NCI-H128 (cell line): ENCODE measurements around the gene ZNF43.
A peak's percentile ranks its signal among the peaks of the same experiment; 100 is the strongest.
"Not testable (repeated sequence)": the region's sequence is repeated elsewhere in the genome, so short reads cannot be mapped to it uniquely, and the experiment has no call there.

ENCODE experiments used
- DNase-seq: peaks from one replicate; lab custom pipeline; 2025; ENCODE audit not compliant: unreplicated experiment; lab: John Stamatoyannopoulos, UW

ZNF43 gene

DNA sequence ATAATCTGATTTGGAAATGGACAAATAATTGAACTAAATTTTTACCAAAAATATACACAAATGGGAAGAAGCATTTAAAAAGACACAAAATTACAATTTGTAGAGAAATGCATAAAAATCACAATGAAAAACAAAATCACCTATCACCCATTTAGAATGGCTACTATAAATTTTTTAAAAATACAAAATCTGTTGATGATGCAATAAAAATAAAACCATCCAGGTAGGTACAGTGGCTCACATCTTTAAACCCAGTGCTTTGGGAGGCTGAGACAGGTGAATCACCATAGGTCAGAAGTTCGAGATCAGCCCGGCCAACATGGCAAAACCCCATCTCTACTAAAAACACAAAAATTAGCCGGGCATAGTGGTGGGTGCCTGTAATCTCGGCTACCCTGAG lies 23.5 kb downstream of the ZNF43 start:
- no peak for DNase-seq

DNA sequence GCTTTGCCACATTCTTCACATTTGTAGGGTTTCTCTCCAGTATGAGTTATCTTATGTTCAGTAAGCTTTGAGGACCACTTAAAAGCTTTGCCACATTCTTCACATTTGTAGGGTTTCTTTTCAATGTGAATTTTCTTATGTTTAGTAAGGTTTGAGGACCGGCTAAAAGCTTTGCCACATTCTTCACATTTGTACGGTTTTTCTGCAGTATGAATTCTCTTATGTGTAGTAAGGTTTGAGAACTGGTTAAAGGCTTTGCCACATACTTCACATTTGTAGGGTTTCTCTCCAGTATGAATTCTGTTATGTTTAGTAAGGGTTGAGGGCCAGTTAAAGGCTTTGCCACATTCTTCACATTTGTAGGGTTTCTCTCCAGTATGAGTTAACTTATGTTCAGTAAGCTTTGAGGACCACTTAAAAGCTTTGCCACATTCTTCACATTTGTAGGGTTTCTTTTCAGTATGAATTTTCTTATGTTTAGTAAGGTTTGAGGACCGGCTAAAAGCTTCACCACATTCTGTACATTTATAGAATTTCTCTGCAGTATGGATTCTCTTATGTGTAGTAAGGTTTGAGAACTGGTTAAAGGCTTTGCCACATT lies 27.5 kb downstream of the ZNF43 start:
- not testable (repeated sequence) for DNase-seq

DNA sequence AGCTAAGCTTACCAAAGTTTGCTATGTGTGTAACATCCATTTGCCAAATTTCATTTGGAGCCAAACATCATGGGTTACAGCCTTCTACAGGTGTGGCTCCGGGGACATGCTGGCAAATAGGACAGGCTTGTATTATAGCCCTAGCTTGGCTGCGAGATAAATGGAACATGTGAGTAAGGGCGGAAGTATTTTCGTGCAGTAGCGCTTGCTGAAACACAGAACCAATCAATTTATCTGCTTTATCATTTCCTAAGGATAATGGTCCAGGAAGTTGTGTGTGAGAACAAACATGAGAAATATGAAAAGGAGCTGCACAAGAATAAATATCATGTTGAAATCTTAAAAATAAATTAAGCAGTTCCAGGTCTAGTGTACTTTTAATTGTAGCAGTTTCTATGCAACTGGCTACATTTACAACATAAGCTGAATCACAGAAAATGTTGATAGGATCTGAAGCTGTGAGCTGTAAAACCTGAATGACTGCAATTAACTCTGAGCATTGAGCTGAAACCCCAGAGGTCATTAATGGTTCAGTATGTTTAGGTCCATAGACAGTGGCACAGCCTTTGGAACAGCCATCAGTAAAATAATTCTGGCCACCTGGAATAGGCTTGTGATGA lies 46.4 kb downstream of the ZNF43 start:
- DNase-seq = no peak

DNA sequence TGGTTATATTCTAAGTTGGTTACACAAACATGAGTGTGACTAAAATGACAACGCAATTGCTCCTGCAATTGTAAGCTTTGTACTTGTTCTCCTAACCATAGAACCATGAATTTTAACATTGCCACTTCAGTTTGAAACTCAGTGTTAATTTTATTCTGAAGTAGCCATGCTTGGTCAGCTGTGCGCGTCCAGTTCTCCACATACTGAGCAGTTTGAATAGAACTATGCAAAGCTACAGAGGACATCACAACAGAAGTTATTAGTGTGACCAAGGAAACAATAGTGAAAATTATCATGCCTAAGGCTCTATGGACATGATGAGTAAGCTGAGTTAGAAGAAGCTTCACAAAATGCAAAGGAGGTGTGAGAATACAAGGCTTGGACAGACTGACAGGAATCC lies 49.0 kb downstream of the ZNF43 start:
- DNase-seq = no peak

DNA sequence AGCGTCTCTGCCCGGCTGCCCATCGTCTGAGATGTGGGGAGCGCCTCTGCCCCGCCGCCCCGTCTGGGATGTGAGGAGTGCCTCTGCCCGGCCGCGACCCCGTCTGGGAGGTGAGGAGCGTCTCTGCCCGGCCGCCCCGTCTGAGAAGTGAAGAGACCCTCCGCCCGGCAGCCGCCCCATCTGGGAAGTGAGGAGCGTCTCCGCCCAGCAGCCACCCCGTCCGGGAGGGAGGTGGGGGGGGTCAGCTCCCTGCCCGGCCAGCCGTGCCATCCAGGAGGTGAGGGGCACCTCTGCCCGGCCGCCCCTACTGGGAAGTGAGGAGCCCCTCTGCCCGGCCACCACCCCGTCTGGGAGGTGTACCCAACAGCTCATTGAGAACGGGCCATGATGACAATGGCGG lies 60.2 kb downstream of the ZNF43 start:
- DNase-seq = not testable (repeated sequence)

DNA sequence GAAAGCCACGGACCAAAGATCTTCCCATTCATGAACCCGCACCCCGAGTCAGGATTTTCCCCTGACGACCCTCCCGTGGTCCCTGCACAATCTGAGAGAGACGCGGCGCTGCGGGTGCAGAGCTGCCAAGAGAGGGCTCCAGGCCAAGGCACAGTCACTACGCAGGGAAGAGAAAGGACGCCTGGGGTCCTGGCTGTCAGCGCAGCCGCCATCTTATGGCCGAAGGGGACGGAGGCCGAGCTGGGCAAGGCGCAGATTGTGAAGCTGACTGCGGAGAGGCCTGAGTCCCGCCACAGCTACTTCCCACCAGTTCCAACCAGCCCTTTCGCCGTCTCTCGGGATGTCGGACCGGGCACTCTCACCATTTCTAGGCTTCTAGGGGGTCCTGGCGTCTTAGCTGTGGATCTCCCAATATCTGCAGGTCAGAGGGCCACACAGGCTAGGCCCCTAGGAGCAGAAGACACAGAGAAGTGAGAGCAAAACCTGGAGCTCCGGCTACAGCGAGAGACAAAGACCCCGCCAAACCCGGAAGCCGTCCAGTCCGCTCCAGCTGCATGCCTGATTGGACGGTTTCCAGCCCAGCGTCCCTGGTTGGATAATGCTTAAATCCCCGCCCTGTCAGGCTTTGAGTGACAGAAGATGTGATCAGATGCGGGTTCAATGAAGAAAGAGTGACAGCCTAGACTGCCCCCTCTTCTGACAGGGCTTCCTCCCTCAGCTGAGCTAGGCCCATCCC lies 68.7 kb downstream of the ZNF43 start, which contains the start of gene ZNF100:
Gene ZNF100 (minus strand): TSS at position 515 of the 736 bp plus-strand sequence. CDS start 150 bp downstream, at position 365.
- peak; percentile 92 for DNase-seq

DNA sequence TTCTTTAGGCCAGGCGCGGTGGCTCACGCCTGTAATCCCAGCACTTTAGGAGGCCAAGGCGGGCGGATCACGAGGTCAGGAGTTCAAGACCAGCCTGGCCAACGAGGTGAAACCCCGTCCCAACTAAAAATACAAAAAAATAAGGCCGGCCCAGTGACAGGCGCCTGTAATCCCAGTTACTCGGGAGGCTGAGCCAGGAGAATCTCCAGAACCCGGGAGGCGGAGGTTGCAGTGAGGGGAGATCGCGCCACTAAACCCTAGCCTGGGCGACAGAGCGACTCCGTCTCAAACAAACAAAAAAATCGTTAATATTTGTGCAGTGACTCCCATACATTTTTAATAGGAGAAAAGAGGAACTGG lies 69.3 kb downstream of the ZNF43 start:
- DNase-seq = not testable (repeated sequence)

DNA sequence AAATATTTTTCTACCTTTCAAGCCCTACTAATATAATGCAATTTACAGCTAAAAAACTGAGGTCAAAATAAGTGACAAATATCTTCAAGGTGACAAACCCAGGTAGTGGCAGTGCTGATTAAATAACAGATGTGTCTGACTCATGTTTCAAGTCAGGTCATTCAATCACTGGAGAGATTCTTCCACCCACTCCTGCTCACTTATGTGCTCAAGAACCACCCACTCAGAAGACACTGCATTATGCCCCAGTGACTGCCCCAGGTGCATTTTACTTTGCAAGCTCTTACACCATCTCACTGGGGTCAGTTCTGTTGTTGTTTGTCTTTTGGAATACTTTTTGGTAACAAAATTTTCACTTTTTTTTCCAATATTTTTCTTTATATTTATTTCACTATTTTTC lies 70.8 kb downstream of the ZNF43 start:
- no peak for DNase-seq

DNA sequence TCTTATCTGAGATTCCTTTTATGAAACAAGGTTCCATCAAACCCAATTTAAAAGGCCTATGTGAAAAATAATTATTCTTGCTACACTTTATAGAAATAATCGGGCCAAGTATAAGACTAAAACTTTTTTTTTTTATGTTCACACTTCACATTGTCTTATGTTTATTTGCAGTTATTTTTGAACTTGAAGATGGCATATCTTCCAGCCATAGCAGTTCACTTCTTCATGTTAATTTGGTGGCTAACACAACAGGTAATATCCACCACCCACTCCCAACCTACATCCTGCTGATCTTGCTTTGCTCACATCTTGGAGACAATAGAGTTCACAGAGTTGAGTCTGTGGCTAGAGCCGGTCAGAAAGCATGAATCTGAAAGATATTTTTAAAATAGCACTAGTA lies 74.4 kb downstream of the ZNF43 start:
- DNase-seq = not testable (repeated sequence)

DNA sequence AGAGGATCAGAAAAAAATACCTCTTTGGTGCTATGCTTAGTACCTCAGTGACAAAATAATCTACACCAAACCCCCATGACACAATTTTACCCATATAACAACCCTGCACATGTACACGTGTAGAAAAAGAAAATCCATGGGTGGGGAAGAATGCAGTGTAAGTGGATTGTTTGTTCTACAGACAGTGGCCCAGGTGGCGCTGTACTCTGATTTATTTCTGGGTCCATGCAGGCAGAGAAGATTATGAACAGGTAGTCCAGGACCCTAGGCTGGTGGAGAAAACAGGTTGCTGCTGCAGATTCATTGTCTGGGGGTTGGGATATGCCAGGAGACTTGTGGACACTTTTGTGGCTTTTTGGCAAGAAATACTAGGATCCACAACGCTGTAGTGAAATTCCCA lies 77.7 kb downstream of the ZNF43 start:
- no peak for DNase-seq

DNA sequence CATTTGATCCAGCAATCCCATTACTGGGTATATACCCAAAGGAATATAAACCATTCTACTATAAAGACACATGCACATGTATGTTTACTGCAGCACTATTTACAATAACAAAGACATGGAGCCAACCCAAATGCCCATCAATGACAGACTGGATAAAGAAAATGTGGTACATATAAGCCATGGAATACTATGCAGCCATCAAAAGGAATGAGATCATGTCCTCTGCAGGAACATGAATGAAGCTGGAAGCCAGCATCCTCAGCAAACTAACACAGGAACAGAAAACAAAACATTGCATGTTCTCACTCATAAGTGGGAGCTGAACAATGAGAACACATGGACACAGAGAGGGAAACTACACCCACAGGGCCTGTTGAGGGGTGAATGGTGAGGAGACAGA lies 80.4 kb downstream of the ZNF43 start:
- not testable (repeated sequence) for DNase-seq
